ENCODE results near the gene SYN1.
A peak's percentile ranks its signal among the peaks of the same experiment; 100 is the strongest.

SYN1 gene

GRCh38 chrX:47659421-47659726 is 39.7 kb upstream of the SYN1 start:
- TF ChIP-seq, protein P1, sequence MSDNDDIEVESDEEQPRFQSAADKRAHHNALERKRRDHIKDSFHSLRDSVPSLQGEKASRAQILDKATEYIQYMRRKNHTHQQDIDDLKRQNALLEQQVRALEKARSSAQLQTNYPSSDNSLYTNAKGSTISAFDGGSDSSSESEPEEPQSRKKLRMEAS (IDR thresholded peaks at IDR 0.05), result peak; percentile 81; the same call in 1 of the 2 replicates
- no peak for TF ChIP-seq CREB1 (IDR thresholded peaks at IDR 0.05; ENCODE audit: low read depth)
- TF ChIP-seq REST (IDR thresholded peaks at IDR 0.05; ENCODE audit: low read depth), result no peak

DNA sequence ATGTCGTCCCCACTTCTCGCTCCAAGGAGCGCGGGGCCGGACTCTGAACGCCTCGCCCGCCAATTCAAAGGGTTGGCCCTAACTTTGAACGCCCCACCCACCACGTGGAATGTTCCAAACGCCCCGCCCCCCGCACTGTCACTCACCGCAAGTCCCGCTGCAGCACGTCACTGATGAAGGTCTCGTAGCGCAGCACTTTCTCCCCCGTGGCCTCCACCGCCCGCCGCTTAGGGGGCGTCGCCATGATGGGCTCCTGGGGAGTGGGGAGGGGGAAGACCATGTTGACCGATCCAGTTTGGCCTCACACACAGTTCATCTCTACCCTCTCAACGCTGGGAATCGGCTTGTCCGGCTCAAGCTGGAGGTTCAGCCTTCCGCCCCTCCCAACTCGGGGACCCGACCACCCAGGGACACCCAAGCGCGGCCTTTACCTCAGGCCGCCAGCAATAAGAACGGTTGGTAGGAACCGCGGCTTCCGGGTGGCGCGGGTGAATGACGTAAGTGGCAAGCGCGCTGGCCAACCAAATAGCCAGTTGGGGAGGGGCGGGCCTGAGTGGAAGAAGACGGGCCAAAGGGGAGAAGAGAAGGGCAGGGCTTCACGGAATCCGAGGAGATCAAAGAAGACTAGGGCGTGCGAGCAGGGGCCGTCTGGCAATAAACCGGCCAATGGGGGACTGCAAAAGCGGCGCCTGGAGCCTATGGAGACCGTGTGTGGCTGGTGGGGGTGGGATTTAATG is 39.2 kb upstream of the SYN1 start, which contains the start of gene UXT:
UXT (minus strand) TSS at position 497 of the 737 bp plus-strand sequence; CDS start at position 244, 253 bp downstream.
- TF ChIP-seq TAF1 (IDR thresholded peaks at IDR 0.05; ENCODE audit: low read depth) (no peak), FOXM1 (IDR thresholded peaks at IDR 0.05; ENCODE audit: borderline replicate concordance, low read depth) (no peak), EGR1 (IDR thresholded peaks at IDR 0.05) (no peak), ZBTB7A (IDR thresholded peaks at IDR 0.05; ENCODE audit: low read depth) (0 out of 2 replicates have a peak, but pooled peaks have one; percentile 35), NFIC (IDR thresholded peaks at IDR 0.05) (no peak), CREB1 (IDR thresholded peaks at IDR 0.05; ENCODE audit: low read depth) (peak; percentile 89), RAD21 (IDR thresholded peaks at IDR 0.05; ENCODE audit: low read depth) (no peak), TCF12 (IDR thresholded peaks at IDR 0.05; ENCODE audit: low read depth) (no peak), TEAD4 (IDR thresholded peaks at IDR 0.05) (no peak), REST (IDR thresholded peaks at IDR 0.05; ENCODE audit: low read depth) (no peak), USF1 (IDR thresholded peaks at IDR 0.05) (peak; percentile 34; the same call in 1 of the 2 replicates), EP300 (IDR thresholded peaks at IDR 0.05; ENCODE audit: borderline replicate concordance) (no peak), CEBPB (IDR thresholded peaks at IDR 0.05) (no peak), YY1 (IDR thresholded peaks at IDR 0.05; ENCODE audit: low read depth) (peak; percentile 78)
- TF ChIP-seq, protein P1 (IDR thresholded peaks at IDR 0.05), result peak; percentile 56

GRCh38 chrX:47658301-47658683 is 38.6 kb upstream of the SYN1 start:
- TF ChIP-seq EGR1 (IDR thresholded peaks at IDR 0.05) (no peak), NFIC (IDR thresholded peaks at IDR 0.05) (no peak), CEBPB (IDR thresholded peaks at IDR 0.05) (no peak), TAF1 (IDR thresholded peaks at IDR 0.05; ENCODE audit: low read depth) (no peak), ZBTB7A (IDR thresholded peaks at IDR 0.05; ENCODE audit: low read depth) (no peak), USF1 (IDR thresholded peaks at IDR 0.05) (no peak), EP300 (IDR thresholded peaks at IDR 0.05; ENCODE audit: borderline replicate concordance) (no peak), TCF12 (IDR thresholded peaks at IDR 0.05; ENCODE audit: low read depth) (no peak), FOXM1 (IDR thresholded peaks at IDR 0.05; ENCODE audit: borderline replicate concordance, low read depth) (no peak), RAD21 (IDR thresholded peaks at IDR 0.05; ENCODE audit: low read depth) (no peak), YY1 (IDR thresholded peaks at IDR 0.05; ENCODE audit: low read depth) (no peak), CREB1 (IDR thresholded peaks at IDR 0.05; ENCODE audit: low read depth) (no peak), TEAD4 (IDR thresholded peaks at IDR 0.05) (no peak), REST (IDR thresholded peaks at IDR 0.05; ENCODE audit: low read depth) (no peak)
- TF ChIP-seq, protein P1 (IDR thresholded peaks at IDR 0.05), result no peak

Data from Ishikawa (cell line).